Measurements from ENCODE around the gene XRCC4.
"Not testable (repeated sequence)": the region's sequence is repeated elsewhere in the genome, so short reads cannot be mapped to it uniquely, and the experiment has no call there.

Gene XRCC4

DNA sequence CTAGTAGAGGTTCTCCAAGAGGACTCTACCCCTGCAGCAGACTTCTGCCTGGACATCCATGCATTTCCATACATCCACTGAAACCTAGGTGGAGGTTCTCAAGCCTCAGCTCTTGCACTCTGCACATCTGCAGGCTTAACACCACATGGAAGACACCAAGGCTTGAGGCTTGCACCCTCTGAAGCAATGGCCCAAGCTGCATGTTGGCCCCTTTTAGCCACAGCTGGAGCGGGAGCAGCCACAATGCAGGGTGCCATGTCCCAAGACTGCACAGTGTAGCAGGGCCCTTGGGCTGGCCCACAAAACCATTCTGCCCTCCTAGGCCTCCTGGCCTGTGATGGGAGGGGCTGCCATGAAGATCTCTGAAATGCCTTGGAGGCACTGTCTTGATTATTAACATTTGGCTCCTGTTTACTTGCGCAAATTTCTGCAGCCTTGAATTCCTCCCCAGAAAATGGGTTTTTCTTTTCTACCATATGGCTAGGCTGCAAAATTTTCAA, 271.0 kb downstream of the XRCC4 start:
- DNase-seq (ENCODE audit: low read depth), result no peak

DNA sequence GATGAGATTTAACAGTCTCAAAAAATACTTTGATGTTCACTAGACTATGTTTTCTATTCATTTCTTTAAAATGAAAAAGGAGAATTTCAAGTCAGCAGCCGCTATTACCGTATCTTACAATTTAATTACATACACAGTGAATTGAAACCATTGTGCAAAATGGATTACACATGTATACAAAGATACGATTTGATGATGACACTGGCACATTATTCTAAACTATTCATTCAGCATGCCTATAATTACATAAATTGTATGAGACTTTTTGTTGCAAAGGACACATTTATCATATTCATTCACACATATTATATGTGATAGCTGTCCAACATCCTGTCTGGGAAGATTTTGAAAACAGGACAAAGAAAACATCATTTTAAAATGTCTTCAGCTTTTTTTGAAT, 275.9 kb downstream of the XRCC4 start:
- no peak for DNase-seq (ENCODE audit: low read depth)

DNA sequence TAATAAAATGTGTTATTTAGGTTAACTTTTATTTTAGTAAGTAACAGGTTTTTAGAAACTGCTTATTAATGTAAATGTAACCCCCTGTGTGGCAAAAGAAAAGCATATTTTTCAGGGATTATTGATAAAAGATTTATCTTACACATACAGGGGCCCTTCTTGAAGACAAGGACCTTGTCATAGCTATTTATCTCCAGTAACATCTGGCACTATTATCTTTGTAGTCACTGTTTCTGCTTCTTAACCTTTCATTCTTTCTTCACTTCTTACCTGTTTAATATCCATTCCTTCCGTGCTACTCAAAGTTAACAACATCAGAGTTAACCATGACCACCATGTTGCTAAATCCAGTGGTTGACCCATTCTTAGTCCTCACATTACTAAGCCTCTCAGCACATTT, 276.4 kb downstream of the XRCC4 start:
- DNase-seq (ENCODE audit: low read depth), result peak; percentile 8

DNA sequence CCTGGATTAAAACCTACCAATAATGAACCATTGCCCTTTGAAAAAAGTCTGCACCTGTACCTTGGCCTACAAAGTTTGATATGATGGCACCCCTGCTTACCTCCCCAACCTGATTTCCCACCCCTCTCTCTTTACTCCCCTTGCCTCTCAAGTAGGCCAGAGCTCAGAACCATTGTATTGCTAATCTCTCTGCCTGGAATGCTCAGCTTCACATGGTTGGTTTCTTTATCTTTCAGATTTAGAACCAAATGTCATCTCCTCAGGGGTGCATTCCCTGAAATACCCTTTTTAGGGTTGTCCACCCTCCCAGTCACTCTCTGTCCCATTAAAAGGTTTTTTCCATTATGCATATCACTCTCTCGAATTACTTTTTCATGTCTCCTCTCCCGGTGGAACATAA, 277.6 kb downstream of the XRCC4 start:
- DNase-seq (ENCODE audit: low read depth), result no peak

DNA sequence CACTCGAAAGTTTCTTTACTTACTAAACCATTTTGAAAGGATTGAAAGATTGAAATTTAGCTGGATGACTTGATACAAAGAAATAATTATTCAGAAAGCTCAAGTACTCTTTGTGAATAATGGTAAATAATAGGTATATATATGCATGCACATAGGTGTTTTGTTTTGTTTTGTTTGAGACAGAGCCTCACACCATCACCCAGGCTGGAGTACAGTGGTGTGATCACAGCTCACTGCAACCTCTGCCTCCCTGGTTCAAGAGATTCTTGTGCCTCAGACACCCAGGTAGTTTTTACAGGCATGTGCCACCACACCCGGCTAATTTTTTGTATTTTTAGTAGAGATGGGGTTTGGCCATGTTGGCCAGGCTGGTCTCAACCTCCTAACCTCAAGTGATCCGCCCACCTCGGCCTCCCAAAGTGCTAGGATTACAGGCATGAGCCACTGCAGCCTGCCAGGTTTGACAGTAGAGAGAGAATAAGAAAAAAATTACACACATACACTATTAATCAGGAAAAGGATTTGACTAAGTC, 278.2 kb downstream of the XRCC4 start:
- not testable (repeated sequence) for DNase-seq (ENCODE audit: low read depth)

DNA sequence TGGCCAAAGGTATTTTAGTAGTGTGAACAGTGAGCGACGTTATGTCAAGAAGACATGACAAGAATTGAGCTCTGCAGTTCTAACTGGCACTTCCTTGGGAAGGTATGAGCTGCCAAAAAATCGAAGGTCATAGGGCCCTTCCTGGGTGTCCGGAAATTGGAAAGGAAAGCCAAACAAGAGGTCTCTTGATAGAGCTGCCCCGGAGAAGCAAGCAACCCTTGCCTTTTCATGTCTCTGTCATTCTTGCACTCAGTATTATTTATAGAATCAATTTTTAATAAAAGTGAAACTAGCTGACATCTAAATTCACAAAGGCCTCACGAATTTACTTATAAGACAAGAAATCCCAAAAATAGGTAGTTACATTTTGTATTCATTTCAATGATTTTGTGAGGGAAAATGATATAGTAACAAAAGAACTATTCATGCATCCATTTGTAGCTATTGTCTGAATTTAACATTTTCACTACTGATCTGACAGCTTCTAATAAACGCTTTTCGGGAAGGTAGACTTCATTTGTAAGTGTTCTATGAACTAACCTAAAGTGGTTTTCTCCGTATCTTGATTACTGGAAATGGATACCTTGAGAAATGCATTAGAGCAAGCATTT, 280.4 kb downstream of the XRCC4 start:
- DNase-seq (ENCODE audit: low read depth), result no peak

DNA sequence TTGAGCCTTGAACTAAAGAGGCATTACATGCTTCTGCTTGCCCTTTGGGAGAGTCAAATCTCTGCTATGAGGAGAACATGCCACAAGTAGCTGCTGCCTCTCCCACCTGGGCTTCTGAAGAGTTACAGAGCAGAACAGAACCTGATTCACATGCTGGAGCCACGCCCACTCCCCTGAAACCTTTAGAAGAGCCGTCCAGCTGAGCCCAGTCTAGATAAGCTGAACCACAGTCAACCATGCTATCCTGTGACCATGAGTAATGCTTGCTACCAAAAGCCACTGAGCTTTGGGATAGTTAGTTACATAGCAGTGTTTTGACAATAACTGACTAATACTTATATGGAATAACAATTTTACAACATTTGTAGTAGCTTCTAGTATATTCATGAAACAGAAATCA, 283.2 kb downstream of the XRCC4 start:
- no peak for DNase-seq (ENCODE audit: low read depth)

DNA sequence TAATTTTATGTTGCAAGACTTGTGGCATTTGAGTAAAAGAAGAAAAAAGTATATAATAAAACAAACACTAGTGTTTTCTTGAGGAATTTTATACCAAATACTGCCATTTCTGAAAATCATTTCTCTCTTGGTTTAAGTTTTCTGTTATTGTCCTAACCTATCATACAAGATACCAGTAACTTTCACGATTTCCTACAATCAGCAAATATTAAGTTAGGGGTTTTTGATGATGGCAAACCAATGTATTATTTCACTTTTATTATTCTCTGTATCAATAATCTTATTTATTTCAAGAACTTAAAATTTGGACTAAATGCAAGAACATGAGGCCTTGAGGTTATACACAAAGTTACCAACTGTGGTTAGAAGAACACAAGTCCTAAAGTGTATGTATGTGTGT, 285.2 kb downstream of the XRCC4 start:
- no peak for DNase-seq (ENCODE audit: low read depth)

DNA sequence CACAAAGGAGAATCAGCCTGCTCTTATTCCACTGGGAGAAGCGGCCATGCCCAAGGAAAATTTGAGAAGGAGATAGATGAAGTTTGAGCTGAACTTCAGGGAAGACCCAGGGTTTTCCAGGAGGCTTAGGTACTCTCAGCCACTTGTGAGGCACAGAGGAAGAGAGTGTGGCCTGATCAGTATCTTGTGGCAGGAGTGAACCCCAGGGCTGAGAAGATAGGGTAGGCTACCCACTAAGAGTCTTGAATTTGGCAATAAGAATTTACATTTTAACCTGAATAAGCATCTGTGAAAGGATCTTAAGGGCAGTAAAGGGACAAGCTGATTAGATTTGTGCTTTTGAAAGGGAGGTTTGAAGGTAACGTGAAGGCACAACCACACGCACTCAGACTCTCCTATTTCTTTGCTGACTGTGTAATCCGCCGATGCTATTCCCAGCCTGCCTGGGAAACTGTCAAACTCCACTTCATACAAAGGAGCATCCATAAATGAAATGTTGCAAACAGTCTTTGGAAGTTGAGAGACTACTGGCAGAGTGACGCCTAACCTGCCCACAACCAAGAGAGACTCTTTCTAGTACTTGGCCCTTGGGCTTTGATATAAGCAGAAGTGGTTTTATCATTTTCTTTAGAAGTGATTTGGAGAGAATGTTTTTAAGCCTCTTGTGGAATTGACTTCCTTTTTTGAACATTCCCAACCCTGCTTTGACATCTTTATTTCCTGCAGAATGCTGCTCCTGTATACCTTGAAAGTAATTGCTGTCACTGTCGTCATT, 286.0 kb downstream of the XRCC4 start:
- DNase-seq (ENCODE audit: low read depth), result no peak

DNA sequence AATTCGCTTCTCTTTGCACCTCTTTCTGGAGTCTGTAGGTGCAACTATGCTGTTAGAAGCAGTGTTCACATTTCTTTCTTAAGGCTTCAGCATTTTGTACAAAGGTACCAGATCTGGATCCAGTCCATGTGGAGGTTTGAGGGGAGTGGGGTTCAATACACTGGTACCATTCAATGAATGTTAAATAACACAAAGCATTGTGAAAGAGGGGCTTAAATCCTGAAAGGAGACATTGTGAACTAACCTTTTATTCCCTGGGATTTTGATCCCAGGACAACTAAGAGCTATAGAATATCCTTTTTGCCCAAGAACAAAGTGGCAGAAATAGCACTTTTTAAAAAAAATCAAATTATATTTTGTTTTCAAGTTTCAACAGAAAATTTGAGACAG, 286.5 kb downstream of the XRCC4 start:
- no peak for DNase-seq (ENCODE audit: low read depth)

DNA sequence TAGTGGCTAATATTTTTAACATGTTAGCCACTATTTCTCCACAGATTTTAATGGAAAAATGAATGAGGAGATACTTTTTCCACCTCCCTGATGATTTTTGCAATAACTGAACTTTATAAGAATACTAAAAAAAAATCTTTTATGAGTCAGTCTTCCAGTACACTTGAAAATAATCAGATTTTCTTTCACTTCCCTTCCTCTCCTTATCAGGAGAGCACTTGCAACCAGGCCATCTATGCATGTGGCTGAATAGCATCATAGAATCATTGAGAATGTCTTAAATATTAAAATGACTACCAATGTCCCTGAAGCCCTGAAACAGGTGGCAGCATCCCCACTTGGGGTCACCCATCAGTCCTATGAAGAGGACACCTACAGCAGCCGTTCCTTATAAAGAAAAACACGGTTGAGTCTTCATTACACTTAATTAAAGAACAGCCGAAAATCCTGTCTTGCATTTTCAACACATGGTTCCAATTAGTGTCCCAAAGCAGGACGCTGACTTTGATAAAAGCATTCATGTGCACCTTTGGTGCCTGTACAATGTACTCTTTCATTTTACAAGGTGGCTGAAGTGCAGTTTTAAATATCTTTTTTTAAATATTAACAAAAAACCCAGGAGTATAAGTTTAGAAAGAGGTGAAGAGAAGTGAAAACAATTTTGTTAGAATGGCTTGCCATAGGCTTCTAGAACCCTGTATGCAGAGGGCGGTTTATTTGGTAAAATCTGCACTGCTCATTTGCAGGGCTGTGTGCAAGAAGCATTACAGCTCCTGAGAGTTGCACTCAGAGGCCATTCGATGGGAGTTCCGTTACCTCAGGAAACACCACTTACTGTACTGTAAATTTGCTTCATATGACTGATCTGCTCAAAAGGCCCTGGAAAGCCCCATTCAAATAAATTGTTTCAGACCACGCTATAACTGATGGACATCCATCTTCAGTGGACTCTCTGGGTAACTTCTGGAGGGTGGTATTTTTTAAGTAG, 287.3 kb downstream of the XRCC4 start:
- no peak for DNase-seq (ENCODE audit: low read depth)

DNA sequence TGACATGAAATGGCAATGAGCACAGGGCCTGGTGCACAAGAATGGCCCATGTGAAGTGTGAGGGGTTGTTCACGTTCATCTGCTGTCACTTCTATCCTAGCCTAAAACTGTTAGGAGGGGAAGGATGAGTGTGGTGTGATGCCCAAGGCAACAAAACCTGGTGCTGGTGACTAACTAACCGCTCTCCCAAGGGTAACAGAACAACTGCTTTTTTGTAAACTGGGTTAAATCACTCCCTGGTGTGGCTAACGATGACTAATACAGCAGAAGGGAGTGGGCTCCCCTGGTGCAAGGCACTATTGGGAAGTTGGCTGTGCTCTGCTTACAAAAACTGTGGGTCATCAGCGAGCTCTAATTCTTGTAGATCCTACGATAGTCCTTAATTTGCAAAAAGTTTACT, 291.0 kb downstream of the XRCC4 start:
- peak; percentile 64 for DNase-seq (ENCODE audit: low read depth)

DNA sequence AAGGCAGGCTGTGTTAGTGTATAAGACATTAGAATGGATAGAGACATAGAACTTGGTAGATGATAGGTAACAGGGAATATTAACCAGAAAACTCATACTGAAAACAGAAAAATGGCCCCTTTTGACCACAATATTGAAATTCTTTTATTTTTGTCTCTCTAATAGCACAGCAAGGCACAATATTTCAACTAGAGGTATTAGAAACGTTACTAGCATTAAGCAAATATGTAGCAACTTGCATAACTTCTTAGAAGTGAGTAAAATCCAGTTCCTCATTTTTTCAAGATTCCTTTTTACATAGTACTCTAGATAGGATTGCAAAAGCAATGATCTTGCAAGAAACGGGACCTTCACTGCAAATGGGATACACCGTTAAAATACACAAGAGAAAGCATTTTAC, 291.5 kb downstream of the XRCC4 start:
- DNase-seq (ENCODE audit: low read depth), result peak; percentile 71

DNA sequence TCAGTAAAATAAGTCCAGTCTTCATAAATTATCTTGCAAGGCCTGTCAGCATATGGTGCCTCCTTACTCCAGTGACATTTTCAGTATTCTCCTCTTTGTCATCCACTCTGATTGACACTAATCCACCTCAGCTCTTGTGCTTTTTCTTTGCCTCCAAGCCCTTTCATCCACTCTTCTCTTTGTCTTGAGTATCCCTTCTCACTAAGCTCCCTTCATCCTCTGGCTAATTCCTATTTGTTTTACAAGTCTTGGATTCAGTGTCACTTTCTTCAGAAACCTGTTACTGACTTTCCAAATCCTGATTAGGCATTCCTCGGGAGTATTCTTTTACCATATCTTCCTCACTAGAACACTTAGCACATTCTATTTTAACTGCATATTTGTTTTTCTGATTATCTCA, 293.6 kb downstream of the XRCC4 start:
- no peak for DNase-seq (ENCODE audit: low read depth)

DNA sequence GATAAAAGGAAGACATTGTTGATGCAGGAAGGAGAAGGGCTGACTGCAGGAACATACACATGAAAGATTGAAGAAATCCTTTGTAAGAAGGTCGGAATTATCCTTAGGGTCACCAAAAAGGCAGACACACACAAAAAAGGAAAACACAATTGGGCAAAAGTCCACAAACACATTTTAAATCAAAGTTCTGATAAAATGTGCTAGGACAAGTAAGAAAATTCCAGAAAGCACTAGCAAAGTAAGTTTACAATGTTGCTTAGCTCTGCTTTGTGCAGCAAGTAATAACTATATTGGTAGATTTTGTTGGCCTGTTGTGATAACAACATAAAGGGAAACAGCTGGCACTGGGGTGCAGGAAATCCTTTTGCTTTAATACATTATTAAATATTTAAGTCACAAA, 294.4 kb downstream of the XRCC4 start:
- DNase-seq (ENCODE audit: low read depth), result no peak

DNA sequence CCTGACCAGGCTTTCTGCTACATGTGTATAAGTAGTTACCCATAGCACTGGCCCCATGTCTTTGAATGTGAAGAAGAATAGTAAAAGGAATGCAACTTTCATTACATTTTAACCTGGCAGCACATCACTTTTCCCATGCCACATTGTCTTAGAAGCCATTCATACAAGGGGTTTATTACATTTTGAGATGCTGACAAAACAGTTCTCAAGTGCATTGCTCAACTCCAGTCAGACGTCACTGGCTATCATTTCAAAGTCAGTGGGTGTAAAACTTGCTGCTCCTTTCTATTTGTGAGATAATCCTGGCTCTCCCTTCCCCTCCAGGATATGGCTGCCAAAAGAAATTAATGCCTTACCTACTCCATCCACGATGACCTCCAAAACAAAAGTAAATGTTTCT, 297.2 kb downstream of the XRCC4 start:
- DNase-seq (ENCODE audit: low read depth), result peak; percentile 86

DNA sequence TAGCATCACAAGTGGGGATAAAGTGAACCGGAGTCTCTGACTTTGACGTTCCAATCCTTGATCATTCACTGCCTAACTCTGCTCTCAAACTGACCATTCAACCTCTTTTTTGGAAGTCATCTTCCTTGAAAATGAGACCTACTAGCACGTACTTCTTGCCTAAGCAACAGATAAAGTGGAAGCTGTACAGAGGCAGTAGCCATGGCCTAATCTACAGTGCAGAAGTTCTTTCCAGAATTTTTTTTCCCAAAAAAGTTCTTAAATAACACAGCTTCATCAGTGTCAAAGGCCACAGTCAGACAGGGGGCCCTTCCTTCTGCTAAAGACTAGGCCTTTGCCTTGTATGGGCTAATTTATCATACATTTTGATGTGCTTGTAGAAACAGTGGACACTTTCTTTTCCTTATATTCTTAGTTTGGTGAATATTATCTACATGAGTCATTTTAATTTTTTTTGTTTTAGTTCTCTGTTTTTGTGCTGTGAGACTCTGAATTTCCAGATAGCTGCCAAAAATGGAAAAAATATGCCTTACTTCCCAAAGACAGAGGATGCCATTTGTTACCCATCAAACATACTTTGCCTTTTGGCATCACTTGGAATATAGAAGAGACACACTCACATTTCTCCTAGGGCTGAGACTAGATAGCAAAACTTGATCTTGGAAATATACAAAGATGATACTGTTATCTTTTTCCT, 297.9 kb downstream of the XRCC4 start:
- no peak for DNase-seq (ENCODE audit: low read depth)

DNA sequence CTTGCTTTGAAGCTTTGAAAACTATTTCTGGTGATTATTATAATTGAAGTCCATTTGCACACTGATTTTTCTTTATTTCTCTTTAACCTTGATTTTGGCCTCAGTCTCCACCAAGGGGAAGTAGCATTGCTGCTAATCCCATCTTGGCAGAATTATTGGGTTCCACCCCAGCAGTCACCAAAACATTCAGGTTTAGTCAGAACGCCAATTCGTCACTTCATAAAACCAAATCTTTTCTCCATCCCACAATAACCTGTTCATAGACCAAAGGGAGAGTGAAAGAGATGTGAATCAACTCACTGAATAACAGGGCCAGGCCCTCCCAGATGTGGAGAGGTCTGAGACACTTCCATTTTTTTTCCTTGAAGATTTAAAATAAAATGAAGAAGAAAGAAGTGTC, 299.1 kb downstream of the XRCC4 start:
- DNase-seq (ENCODE audit: low read depth), result no peak

DNA sequence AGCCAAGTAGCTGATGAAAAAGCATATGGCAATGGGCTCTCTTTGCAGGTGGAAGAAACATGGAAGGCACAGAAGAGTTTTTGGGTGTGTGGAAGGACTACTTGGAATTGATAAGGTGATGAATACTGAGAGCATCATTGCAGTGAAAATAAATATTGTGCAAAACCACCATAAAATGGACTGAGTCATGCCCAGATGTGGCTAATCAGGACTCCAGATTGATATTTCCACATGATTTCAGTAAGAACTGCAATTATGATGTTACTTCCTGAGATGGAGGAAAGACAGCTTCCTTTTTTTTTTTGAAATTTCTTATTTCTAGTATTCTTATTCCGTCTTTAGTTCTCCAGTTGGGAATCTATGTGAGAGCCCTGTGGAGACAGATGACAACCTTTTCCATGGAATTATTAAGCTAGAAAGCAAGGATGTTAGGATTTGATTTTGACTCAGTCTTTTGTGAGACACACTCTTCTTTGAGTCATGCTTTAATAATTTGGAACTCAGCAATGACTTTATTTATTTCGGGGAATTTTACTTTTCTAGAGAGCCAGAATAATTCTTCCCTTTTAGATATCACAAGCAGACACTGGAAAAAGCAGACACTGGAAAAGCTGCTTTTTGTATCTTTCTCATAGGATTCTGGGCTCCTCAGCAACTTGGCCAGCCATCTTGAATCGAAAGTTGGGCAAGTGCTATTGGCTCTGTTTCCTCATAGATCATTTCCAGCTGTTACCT, 300.0 kb downstream of the XRCC4 start:
- peak; percentile 71 for DNase-seq (ENCODE audit: low read depth)

DNA sequence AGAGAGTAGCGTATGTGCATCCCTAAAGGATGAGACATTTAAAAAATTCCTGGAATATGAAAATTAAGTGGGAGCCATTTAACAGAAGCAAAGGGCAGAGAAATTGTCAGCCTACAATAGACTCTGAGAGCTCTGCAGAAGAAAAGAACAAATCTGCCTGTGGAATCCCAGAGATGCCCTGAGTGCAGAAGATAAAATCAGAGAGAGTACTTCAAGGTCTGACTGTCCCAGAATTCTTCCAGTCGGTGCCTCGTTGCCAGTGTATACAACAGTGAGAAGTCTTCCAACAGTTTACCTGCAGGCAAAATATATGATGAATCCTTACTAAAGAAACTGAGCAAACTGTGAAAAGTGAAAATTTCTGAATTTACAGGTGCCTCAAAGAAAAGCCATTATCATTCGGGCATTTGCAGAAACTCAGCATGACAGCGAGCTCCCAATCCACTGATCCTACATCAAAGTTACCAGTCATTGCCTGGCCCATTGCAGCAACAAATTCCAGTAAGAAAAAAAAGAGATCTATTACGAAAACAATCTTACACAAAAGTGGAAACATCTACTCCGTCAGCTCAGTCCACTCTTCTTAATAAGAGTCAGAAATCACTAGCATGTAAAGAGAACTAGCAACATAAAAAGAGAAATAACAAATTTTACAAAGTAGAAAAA, 301.4 kb downstream of the XRCC4 start:
- peak; percentile 43 for DNase-seq (ENCODE audit: low read depth)
